ENCODE data around the gene GALNT2.

The GALNT2 gene

GRCh38 chr1:230155021-230155420 is 88.0 kb downstream of the GALNT2 start:
- Histone ChIP-seq H4K20me1 (ENCODE audit: low read depth, low read length) (no peaks in the 10 kb centered on the region; the same call in 1 of the 2 replicates), H3F3A (ENCODE audit: insufficient read depth) (no peaks in the 10 kb centered on the region), H3K9me3 (ENCODE audit: insufficient read depth, low read length) (no peaks in the 10 kb centered on the region), H3K79me2 (ENCODE audit: insufficient read depth, low read length) (no peaks in the 10 kb centered on the region), H3K4me2 (ENCODE audit: low read depth, low read length, poor library complexity, severe bottlenecking) (no peak overlapping the region), H2AFZ (ENCODE audit: low read depth, low read length, severe bottlenecking) (no peak overlapping the region), H3K4me3 (ENCODE audit: insufficient read depth, low read length, poor library complexity, severe bottlenecking) (no peak overlapping the region), H3K27ac (ENCODE audit: low read depth, low read length) (no peak overlapping the region), H3K27me3 (ENCODE audit: low read length) (no peaks in the 10 kb centered on the region), H3K9ac (ENCODE audit: low read length) (no peak overlapping the region), H3K36me3 (ENCODE audit: low read length) (no peaks in the 10 kb centered on the region), H3K9me2 (replicated peaks; ENCODE audit: insufficient read depth, low read length) (no peaks in the 10 kb centered on the region)
- TF ChIP-seq CTCF (IDR thresholded peaks at IDR 0.05; ENCODE audit: insufficient read depth, low read length, poor library complexity, severe bottlenecking) (no peak), EZH2phosphoT487 (conservative IDR thresholded peaks at IDR 0.05; ENCODE audit: low read length) (no peak)

GRCh38 chr1:230156068-230156467 is 89.0 kb downstream of the GALNT2 start:
- no peak overlapping the region for H3K9ac ChIP-seq (ENCODE audit: low read length)

GRCh38 chr1:230156536-230156935 is 89.5 kb downstream of the GALNT2 start:
- Histone ChIP-seq H3K9ac (ENCODE audit: low read length) (no peak overlapping the region), H3K27me3 (ENCODE audit: low read length) (no peaks in the 10 kb centered on the region), H3K79me2 (ENCODE audit: insufficient read depth, low read length) (no peaks in the 10 kb centered on the region), H3K4me3 (ENCODE audit: insufficient read depth, low read length, poor library complexity, severe bottlenecking) (no peak overlapping the region), H2AFZ (ENCODE audit: low read depth, low read length, severe bottlenecking) (no peak overlapping the region), H3K4me2 (ENCODE audit: low read depth, low read length, poor library complexity, severe bottlenecking) (no peak overlapping the region), H4K20me1 (ENCODE audit: low read depth, low read length) (no peaks in the 10 kb centered on the region; the same call in 1 of the 2 replicates), H3F3A (ENCODE audit: insufficient read depth) (no peaks in the 10 kb centered on the region), H3K9me3 (ENCODE audit: insufficient read depth, low read length) (no peaks in the 10 kb centered on the region), H3K36me3 (ENCODE audit: low read length) (no peaks in the 10 kb centered on the region), H3K9me2 (replicated peaks; ENCODE audit: insufficient read depth, low read length) (no peaks in the 10 kb centered on the region), H3K27ac (ENCODE audit: low read depth, low read length) (no peak overlapping the region)
- no peak for TF ChIP-seq CTCF (IDR thresholded peaks at IDR 0.05; ENCODE audit: insufficient read depth, low read length, poor library complexity, severe bottlenecking)
- no peak for TF ChIP-seq EZH2phosphoT487 (conservative IDR thresholded peaks at IDR 0.05; ENCODE audit: low read length)

More at GRCh38 chr1:230156068-230156467, 89.0 kb downstream of the GALNT2 start:
- no peaks in the 10 kb centered on the region for H3K36me3 ChIP-seq (ENCODE audit: low read length)
- H2AFZ ChIP-seq (ENCODE audit: low read depth, low read length, severe bottlenecking) = no peak overlapping the region
- H3K4me2 ChIP-seq (ENCODE audit: low read depth, low read length, poor library complexity, severe bottlenecking) = no peak overlapping the region
- H3F3A ChIP-seq (ENCODE audit: insufficient read depth) = no peaks in the 10 kb centered on the region
- TF ChIP-seq EZH2phosphoT487 (conservative IDR thresholded peaks at IDR 0.05; ENCODE audit: low read length) (no peak), CTCF (IDR thresholded peaks at IDR 0.05; ENCODE audit: insufficient read depth, low read length, poor library complexity, severe bottlenecking) (no peak)
- H3K27me3 ChIP-seq (ENCODE audit: low read length) = no peaks in the 10 kb centered on the region
- no peaks in the 10 kb centered on the region for H3K79me2 ChIP-seq (ENCODE audit: insufficient read depth, low read length)
- H4K20me1 ChIP-seq (ENCODE audit: low read depth, low read length) = no peaks in the 10 kb centered on the region; the same call in 1 of the 2 replicates
- no peaks in the 10 kb centered on the region for H3K9me3 ChIP-seq (ENCODE audit: insufficient read depth, low read length)
- no peak overlapping the region for H3K27ac ChIP-seq (ENCODE audit: low read depth, low read length)
- H3K4me3 ChIP-seq (ENCODE audit: insufficient read depth, low read length, poor library complexity, severe bottlenecking) = no peak overlapping the region
- no peaks in the 10 kb centered on the region for H3K9me2 ChIP-seq (replicated peaks; ENCODE audit: insufficient read depth, low read length)
